C1 segment of cervical spinal cord (tissue), 14 donors: Measurements from ENCODE around the gene DZIP1L.

Source experiments
- DNase-seq, 14 donors: peaks; one replicate each; lab custom pipeline; 2025; lab: John Stamatoyannopoulos, UW

The DZIP1L gene

GRCh38 chr3:138072796-138073195 lies 42.6 kb downstream of the DZIP1L start:
- no peak for DNase-seq

- DNase-seq: no peak
Observed at GRCh38 chr3:138070006-138070405, 45.4 kb downstream of the DZIP1L start.

- peak in 13 of 14 donors; percentile 10 to 74 (median 44) for DNase-seq
Observed at GRCh38 chr3:138068579-138069174, 46.7 kb downstream of the DZIP1L start.

- no peak for DNase-seq
Observed at GRCh38 chr3:138068046-138068445, 47.4 kb downstream of the DZIP1L start.

GRCh38 chr3:138066972-138067371 lies 48.4 kb downstream of the DZIP1L start:
- DNase-seq: no peak

- DNase-seq: no peak
Observed at GRCh38 chr3:138066383-138066782, 49.0 kb downstream of the DZIP1L start.

- DNase-seq: no peak
Observed at GRCh38 chr3:138065949-138066348, 49.5 kb downstream of the DZIP1L start.

- DNase-seq: no peak
Observed at GRCh38 chr3:138063416-138063815, 52.0 kb downstream of the DZIP1L start.

- no peak for DNase-seq
Observed at GRCh38 chr3:138062626-138063025, 52.8 kb downstream of the DZIP1L start.

GRCh38 chr3:138062037-138062436 lies 53.4 kb downstream of the DZIP1L start:
- no peak for DNase-seq

GRCh38 chr3:138060792-138061191 lies 54.6 kb downstream of the DZIP1L start:
- no peak for DNase-seq

- no peak for DNase-seq
Observed at GRCh38 chr3:138059261-138059660, 56.1 kb downstream of the DZIP1L start.

- no peak for DNase-seq
Observed at GRCh38 chr3:138057384-138057783, 58.0 kb downstream of the DZIP1L start.

GRCh38 chr3:138054057-138054456 lies 61.4 kb downstream of the DZIP1L start:
- no peak for DNase-seq

- peak in 1 of 14 donors; percentile 4 for DNase-seq
Observed at GRCh38 chr3:138051947-138052802, 63.2 kb downstream of the DZIP1L start.

GRCh38 chr3:138049157-138049919 lies 66.1 kb downstream of the DZIP1L start:
- no peak for DNase-seq

- no peak for DNase-seq
Observed at GRCh38 chr3:138047596-138048158, 67.7 kb downstream of the DZIP1L start.

GRCh38 chr3:138046955-138047354 lies 68.5 kb downstream of the DZIP1L start:
- no peak for DNase-seq

GRCh38 chr3:138046085-138046484 lies 69.3 kb downstream of the DZIP1L start:
- no peak for DNase-seq

GRCh38 chr3:138043266-138044029 lies 72.0 kb downstream of the DZIP1L start:
- DNase-seq: no peak

- no peak for DNase-seq
Observed at GRCh38 chr3:138042043-138042442, 73.4 kb downstream of the DZIP1L start.
